ENCODE data around the gene KCNAB2. TPM values are rescaled to one million over a fixed set of nuclear protein-coding genes. Genes with fewer than 3 reads are reported as not detected.
A peak's percentile ranks its signal among the peaks of the same experiment; 100 is the strongest.

KCNAB2 gene
- total RNA-seq, 2 donors from 2014 or later, result 214 to 334 TPM

DNA sequence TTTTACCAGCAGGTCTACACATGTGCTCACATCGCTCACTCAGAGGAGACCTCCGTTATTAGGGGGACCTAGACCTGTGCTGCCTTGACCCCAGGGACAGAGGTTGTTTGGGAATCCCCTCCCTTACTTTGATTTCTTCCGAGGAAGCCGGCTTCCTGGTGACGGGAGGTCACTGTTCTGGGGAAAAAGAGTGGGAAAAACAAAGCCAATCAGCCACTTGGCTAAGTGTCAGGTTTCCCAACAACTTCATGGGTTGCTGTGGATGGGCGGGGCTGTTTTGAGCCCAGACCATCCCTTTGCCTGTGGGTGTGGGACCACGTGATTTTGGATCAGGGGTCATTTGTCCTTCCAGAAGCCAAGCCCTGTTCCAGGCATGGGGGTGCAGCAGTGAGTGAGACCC, 7.1 kb upstream of the KCNAB2 start:
- ATAC-seq (no peak), DNase-seq (ENCODE audit: low spot score in 2 of 2) (no peak)
- Mint-ChIP-seq H3K36me3 (peaks cover 5 to 15% of the 10 kb centered on the region in 2 donors), H3K27ac (no peak overlapping the region), H3K9me3 (no peaks in the 10 kb centered on the region)

DNA sequence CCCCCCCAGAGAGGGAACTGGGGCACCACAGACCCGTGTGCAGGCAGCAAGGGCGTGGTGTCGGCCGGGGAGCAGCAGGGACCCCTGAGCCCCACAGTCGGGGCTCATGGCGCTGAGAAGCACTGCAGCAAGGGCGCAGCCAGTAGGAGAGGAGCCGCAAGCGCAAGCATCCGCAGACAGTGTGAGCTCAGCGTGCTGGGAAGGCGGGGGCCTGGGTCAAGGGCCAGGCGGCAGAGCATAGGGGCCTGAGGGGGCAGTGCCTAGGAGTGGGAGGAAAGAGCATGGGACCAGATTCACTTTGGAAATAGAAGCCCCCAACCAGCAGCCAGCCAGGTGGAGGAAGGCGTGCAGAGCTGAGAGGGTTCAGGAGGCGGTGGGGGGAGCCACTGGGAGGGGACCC, 6.7 kb upstream of the KCNAB2 start:
- no peaks in the 10 kb centered on the region for H3K9me3 Mint-ChIP-seq
- H3K27ac Mint-ChIP-seq, result peak overlapping the region in 1 of 2 donors; percentile 82
- H3K36me3 Mint-ChIP-seq, result peaks cover 5 to 15% of the 10 kb centered on the region in 2 donors
- no peak for DNase-seq (ENCODE audit: low spot score in 2 of 2)
- no peak for ATAC-seq

DNA sequence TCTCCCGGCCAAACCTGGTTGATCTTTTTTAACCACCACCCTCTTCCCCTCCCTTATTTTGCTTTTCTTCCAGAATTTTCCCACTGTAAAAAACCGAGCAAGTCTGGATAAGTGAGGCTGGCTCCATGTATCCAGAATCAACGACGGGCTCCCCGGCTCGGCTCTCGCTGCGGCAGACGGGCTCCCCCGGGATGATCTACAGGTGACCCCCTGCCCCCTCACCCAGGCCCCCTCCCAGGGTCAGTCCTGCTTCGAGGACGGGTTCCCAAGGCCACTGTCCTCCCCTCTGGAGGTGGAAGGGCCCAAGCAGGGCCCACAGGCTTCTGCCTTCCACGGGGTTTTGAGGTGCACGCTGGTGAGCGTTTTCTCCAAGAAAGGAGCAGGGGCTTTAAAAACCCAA, 5.2 kb upstream of the KCNAB2 start:
- H3K36me3 Mint-ChIP-seq, result peaks cover 5 to 10% of the 10 kb centered on the region in 2 donors
- H3K27ac Mint-ChIP-seq, result no peak overlapping the region
- DNase-seq (ENCODE audit: low spot score in 2 of 2) (no peak), ATAC-seq (no peak)
- no peaks in the 10 kb centered on the region for H3K9me3 Mint-ChIP-seq

DNA sequence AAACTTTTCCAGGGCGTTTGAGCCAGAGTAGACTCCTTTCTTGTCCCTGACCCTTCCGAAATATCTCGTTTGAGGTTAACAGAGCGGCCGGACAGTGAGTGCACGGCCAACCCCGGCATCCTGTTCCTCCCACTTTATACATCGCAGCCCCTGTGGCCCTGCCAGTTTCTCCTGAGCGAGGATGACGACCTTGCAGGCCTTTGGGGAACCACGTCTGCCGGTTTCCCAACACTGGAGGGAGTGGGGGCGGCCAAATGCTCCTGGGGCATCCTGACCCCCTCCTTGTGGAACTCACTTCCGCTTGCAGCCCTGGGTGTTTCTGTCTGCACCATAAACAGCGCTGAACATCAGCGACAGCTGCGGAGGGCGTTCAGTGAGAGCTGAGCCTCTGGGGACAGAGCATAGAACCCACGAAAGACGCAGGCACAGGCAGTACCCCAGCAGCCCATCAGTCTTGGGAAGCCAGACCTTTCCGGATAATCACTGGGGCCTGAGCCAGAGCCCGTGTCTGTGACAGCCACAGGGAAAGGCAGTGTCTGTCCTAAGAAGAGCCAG, 4.8 kb upstream of the KCNAB2 start:
- DNase-seq (ENCODE audit: low spot score in 2 of 2) (no peak), ATAC-seq (no peak)
- H3K36me3 Mint-ChIP-seq, result peaks cover 5 to 10% of the 10 kb centered on the region in 2 donors
- H3K27ac Mint-ChIP-seq, result no peak overlapping the region
- no peaks in the 10 kb centered on the region for H3K9me3 Mint-ChIP-seq

DNA sequence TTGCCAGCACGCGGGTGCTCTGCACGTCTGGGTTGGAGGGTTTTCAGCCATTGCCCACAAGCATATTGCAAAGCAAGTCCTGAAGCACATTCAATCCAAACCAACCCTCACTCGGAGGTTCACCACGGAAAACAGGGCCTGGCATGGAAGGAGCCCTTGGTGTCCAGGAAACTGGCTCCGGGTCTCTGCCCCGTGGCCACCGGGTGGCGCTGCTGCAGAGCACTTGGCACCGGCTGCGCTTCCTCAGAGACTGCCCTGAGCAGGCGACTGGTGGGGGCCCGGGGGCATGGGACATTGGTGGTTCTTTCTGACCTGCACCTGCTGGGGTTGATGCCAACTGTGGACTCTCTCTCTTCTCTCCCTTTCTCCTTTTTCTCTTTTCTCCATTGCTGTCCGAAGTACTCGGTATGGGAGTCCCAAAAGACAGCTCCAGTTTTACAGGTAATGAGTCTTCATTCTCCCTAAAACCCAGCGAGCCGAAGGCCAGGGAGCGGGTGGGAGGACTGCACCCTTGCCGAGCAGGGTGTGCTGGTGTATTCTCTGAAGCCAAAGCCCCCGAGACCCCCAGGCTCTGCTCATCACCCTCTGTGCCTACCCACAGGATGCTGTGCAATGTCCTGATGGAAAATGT, 4.1 kb upstream of the KCNAB2 start:
- no peak overlapping the region for H3K27ac Mint-ChIP-seq
- no peaks in the 10 kb centered on the region for H3K9me3 Mint-ChIP-seq
- ATAC-seq (no peak), DNase-seq (ENCODE audit: low spot score in 2 of 2) (peak in 1 of 2 donors; percentile 55)
- H3K36me3 Mint-ChIP-seq, result peaks cover 5 to 10% of the 10 kb centered on the region in 2 donors

DNA sequence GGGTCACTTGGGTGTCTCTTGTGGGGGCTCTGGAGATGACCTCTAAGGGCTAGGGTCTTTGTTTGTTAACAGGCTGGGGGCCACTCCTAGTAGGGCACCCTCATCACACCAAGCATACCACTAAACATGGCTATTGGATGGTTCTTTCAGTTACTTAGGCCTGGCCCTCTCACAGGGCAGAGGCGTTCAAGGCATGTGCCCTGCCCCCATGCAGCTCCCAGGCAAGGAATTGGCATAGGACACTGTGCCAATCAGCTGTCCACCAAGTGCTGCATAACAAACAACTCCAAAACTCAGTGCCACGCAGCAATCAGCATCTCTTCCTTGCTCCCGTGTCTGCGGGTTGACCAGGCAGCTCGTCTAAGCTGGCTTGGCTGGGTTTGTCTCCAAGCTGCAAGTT, 2.1 kb upstream of the KCNAB2 start:
- ATAC-seq, result no peak
- no peak overlapping the region for H3K27ac Mint-ChIP-seq
- no peak for DNase-seq (ENCODE audit: low spot score in 2 of 2)
- H3K9me3 Mint-ChIP-seq, result no peaks in the 10 kb centered on the region
- H3K36me3 Mint-ChIP-seq, result peaks cover 5 to 10% of the 10 kb centered on the region in 2 donors

DNA sequence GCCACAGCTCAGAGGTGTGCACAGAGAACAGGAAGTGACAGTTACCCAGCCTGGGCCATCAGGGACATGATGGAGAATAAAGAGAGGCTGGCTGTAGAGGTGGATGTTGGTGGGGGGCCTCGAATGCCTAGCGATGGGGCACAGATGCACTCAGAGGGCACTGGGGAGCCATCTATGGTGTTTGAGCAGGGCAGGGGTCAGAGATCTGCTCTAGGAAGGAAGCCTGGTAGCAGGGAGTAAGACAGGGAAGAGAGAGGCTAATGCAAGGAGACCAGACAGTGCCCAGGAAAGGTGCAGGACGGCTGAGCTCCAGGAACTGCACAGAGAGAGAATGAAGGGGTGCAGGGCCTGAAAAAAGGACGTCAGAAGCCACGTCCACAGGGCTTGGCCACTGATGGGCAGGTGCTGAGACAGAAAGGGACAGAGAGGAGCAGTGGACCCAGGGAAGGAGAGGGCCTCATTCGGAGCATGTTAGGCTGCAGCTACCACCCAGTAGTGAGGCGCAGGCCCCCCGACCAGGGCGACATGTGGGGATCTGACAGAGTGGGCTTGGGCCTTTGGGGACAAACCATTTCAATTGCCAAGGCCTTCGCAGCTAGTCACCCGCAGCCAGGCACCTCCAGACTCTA, 1.1 kb upstream of the KCNAB2 start:
- peak overlapping the region in 1 of 2 donors; percentile 31 for H3K27ac Mint-ChIP-seq
- no peak for ATAC-seq
- no peak for DNase-seq (ENCODE audit: low spot score in 2 of 2)
- peaks cover 5 to 10% of the 10 kb centered on the region in 2 donors for H3K36me3 Mint-ChIP-seq
- no peaks in the 10 kb centered on the region for H3K9me3 Mint-ChIP-seq

DNA sequence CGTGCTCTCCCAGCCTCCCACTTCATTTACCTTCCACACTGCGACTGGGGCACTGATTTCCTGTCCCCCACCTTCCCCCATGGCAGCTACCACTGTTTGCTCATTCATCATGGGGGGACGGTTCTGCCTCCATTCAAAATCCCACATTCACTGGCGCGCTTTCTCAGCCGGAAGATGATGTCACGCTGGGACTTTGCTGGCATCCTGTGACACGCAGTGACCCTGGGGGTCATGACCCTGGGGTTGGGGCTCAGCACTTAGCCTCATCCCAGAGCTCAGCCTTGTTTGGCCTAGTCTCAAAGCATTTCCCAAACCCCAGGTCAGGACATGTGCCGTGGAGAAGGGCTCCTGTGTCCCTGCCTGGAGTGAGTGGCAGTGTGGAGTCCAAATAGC, 582 bp upstream of the KCNAB2 start:
- H3K36me3 Mint-ChIP-seq, result peaks cover 5 to 10% of the 10 kb centered on the region in 2 donors
- ATAC-seq (no peak), DNase-seq (ENCODE audit: low spot score in 2 of 2) (no peak)
- H3K9me3 Mint-ChIP-seq, result no peaks in the 10 kb centered on the region
- no peak overlapping the region for H3K27ac Mint-ChIP-seq

DNA sequence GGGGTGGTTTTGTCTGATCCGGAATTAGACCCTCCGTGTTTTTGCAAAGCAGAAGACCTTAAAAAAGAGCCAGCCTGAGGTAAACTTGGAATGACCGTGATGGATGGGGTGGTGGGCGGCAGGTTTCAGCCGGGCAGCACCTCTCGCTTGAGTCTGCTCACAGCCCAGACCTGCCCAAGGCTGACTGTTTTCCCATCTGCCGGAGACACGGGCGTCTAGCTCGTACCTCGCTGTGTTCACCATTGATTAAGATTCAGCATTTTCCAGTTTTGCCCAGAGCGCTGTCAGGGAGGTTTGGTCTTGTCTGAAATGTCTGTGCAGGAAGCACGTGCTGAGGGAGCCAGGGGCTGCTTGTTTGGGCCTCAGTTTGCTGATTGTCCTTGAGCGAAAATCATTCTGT, 591 bp downstream of the KCNAB2 start:
- H3K27ac Mint-ChIP-seq, result no peak overlapping the region
- H3K36me3 Mint-ChIP-seq, result peaks cover 5 to 10% of the 10 kb centered on the region in 2 donors
- no peak for DNase-seq (ENCODE audit: low spot score in 2 of 2)

DNA sequence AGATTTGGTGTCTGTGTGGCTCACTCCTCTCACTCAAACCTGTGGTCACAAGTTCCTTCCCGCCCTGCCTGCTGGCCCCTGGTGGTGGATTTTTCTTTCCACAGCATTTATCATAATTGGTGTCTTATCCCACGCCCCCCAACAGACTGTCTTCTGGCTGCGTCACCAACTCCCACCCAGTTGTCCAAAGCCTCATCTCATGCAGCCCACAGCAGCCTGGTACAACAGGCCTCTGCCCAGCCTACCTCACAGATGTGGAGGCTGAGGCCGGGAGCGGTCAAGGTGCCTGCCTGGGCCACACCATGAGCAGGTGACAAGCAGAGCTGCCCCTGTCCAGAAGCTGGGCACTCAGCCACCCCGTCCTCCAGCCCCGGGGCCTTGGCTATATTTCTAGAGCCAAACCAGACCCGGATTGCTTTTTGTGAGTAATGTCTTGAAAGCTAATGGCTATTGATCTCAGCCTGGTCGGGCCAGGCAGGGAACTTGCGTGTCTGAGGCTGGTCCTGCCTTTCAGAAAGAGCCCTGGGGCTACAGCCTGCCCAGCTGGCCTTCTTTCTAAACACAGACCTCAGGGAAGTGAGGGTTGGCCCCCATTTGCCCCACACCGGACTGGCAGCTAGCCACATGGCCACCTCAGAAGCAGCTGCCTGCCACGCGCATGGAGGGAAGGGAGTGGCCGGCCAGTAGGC, 2.6 kb downstream of the KCNAB2 start:
- no peak for DNase-seq (ENCODE audit: low spot score in 2 of 2)
- peak overlapping the region; percentile 43 to 55 for H3K27ac Mint-ChIP-seq
- no peaks in the 10 kb centered on the region for H3K9me3 Mint-ChIP-seq
- ATAC-seq, result no peak
- peaks cover 4 to 8% of the 10 kb centered on the region in 2 donors for H3K36me3 Mint-ChIP-seq

More for the DNA sequence above, 591 bp downstream of the KCNAB2 start:
- ATAC-seq, result no peak
- H3K9me3 Mint-ChIP-seq, result no peaks in the 10 kb centered on the region

DNA sequence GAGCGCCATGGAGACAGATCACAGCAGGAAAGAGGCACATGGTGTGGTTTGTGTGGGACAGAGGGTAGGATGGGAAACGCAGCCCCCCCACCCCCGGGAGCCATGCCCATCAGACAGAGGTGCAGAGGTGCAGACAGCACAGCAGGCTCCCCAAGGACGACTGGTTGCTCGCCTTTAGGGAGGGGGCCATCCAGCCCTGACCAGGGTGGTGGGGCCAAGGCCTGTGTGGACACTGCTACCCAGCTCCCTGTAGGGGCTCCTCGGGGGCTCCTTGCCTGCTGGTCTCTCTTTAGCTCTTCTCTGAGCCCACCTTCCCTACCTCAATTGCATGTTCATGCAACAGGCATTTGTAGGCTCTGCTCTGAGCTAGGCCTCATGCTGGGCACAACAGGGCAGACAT, 3.7 kb downstream of the KCNAB2 start:
- no peak for ATAC-seq
- Mint-ChIP-seq H3K36me3 (peaks cover 5 to 17% of the 10 kb centered on the region in 2 donors), H3K27ac (peak overlapping the region in 1 of 2 donors; percentile 43), H3K9me3 (no peaks in the 10 kb centered on the region)
- no peak for DNase-seq (ENCODE audit: low spot score in 2 of 2)

DNA sequence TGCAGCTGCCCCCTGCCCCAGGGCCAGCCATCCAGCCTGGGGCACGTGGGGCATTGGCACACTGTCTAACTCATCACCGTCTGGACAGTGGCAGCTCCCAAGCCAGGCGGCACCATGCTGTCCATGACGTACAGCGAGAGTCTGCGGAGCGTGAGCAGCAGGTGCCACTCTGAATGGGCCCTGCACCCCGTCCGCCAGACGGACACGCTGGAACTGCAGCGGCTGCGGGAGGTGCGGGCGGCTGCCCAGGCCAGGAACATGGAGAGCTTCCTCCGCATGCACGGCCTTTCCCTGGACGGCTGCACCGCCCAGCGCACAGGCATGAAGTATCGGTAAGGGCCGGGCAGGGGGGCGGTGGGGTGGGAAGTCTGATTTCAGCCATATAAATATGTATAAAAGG, 5.7 kb downstream of the KCNAB2 start:
- DNase-seq (ENCODE audit: low spot score in 2 of 2) (no peak), ATAC-seq (no peak)
- no peaks in the 10 kb centered on the region for H3K9me3 Mint-ChIP-seq
- no peak overlapping the region for H3K27ac Mint-ChIP-seq
- peaks cover 5 to 23% of the 10 kb centered on the region in 2 donors for H3K36me3 Mint-ChIP-seq

DNA sequence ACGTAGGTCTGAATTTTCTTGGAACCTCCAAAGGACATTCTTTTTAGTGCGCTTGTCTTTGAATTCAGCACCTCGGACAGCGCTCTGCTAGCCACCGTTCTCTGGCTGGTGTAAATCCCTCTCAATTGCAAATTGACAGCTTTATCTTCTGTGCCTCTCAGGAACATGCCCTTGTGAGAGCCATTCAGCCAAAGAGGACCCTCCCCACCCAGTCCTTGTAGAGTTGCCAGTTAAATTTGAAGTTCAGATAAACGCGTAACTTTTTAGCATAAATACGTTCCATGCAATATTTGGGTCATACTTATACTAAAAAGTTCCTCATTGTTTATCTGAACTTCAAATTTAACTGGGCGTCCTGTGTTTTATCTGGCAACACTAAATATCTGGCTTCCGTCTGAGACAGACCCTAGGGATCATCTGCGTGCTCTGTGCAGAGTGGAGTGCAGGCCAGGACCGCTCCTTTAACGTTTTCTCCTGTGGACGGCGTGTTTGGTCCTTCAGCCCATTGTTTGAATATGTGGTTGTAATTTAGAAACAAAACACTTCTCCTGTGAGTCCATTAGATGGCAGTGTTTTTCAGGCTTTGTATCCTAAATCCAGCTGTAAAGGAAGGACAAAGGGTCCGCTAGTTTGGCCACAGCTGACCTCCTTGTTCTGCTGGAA, 7.0 kb downstream of the KCNAB2 start:
- H3K9me3 Mint-ChIP-seq, result no peaks in the 10 kb centered on the region

DNA sequence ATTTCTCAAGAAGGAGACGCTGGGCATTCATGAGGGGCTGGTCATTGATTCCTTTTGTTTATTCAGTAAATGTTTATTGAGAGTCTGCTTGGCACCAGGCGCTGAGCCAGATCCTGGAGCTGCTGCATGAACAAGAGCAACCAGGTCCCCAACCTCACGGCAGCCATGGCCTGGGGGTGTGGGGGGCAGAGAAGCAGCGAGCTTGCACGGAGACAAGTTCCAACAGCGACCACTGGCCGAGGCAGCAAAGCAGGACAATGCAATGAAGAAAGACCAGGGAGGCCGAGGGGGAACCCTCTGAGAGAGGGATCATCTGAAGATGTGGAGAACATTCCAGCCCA, 7.5 kb downstream of the KCNAB2 start:
- DNase-seq (ENCODE audit: low spot score in 2 of 2) (no peak), ATAC-seq (no peak)
- peak overlapping the region; percentile 26 to 81 for H3K27ac Mint-ChIP-seq
- no peaks in the 10 kb centered on the region for H3K9me3 Mint-ChIP-seq
- peaks cover 12 to 31% of the 10 kb centered on the region in 2 donors for H3K36me3 Mint-ChIP-seq

More for the DNA sequence above, 7.0 kb downstream of the KCNAB2 start:
- ATAC-seq (no peak), DNase-seq (ENCODE audit: low spot score in 2 of 2) (peak in 1 of 2 donors; percentile 44)
- Mint-ChIP-seq H3K27ac (peak overlapping the region in 1 of 2 donors; percentile 81), H3K36me3 (peaks cover 12 to 31% of the 10 kb centered on the region in 2 donors)

DNA sequence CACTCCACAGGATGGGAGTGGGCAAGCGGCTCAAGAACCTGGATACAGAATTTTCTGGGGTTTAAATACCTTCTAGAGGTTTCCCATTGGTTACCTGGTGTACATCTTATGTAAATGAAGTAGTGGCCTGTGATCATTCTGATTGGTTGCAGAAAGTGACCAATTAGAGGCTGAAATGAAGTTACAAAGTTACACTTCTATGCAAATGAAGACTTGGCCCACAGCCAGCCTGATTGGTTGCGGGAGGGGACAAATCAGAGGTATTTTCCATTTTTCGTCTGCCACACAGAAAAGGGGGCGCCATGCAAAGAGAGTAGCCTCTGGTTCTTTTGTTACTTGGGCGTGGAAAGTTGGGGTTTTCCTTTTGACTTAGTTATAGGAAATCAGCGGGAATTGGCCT, 8.9 kb downstream of the KCNAB2 start:
- no peak for DNase-seq (ENCODE audit: low spot score in 2 of 2)
- H3K27ac Mint-ChIP-seq, result peak overlapping the region in 1 of 2 donors; percentile 57
- peaks cover 12 to 31% of the 10 kb centered on the region in 2 donors for H3K36me3 Mint-ChIP-seq
- ATAC-seq, result no peak
- no peaks in the 10 kb centered on the region for H3K9me3 Mint-ChIP-seq

DNA sequence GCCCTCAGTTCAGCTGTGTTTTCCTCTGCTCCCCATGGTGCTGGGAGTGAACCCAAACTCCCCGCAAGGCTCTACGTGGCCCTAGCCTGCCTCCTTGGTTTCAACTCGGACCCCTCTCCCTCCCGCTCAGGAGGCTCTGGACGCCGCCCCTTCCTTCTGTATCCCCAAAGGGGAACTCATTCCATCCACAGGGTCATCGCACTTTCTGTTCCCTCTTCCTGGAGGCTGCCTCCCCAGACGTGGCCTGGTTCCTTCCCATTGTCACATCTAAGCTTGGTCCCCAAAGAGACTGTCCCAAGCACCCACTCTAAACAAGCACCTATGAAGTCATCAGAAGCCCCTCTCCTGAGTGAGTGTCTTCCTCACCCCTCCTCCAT, 10.9 kb downstream of the KCNAB2 start:
- peaks cover 12 to 31% of the 10 kb centered on the region in 2 donors for H3K36me3 Mint-ChIP-seq
- peak overlapping the region; percentile 33 to 73 for H3K27ac Mint-ChIP-seq
- H3K9me3 Mint-ChIP-seq, result no peaks in the 10 kb centered on the region
- ATAC-seq (no peak), DNase-seq (ENCODE audit: low spot score in 2 of 2) (no peak)

Measured in activated naive CD4-positive, alpha-beta T cell treated with anti-CD3 and anti-CD28 coated beads, Interleukin-2, amount 50 U/mL, for 72 hours (primary cell).